ENCODE data around the gene PLCB3.

The PLCB3 gene

DNA sequence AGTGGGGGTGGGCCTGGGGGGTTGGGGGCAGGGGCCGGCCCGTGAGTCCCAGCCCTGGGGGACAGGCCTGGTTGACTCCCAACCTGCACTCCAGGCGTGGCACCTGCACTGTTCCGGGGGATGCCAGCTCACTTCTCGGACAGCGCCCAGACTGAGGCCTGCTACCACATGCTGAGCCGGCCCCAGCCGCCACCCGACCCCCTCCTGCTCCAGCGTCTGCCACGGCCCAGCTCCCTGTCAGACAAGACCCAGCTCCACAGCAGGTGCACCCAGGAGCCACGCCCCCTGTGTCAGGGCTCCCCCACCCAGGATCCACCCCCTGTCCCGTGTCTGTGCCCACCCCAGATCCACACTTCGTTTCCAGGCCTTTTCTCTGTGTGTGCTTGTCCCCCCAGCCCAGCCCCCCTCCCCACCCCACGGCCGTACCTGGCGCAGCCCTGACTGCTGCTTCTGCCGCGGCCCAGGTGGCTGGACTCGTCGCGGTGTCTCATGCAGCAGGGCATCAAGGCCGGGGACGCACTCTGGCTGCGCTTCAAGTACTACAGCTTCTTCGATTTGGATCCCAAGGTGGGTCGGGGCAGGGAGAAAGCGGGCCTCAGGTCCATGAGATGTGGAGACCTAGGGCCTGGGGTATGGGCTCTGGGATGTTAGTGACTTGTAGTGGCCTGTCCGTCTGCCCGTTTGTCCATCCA, 40.0 kb upstream of the PLCB3 start:
- no peak overlapping the region for H3K4me3 ChIP-seq (ENCODE audit: low read length)
- no peak for DNase-seq (ENCODE audit: low read depth)
- TF ChIP-seq, protein P1, sequence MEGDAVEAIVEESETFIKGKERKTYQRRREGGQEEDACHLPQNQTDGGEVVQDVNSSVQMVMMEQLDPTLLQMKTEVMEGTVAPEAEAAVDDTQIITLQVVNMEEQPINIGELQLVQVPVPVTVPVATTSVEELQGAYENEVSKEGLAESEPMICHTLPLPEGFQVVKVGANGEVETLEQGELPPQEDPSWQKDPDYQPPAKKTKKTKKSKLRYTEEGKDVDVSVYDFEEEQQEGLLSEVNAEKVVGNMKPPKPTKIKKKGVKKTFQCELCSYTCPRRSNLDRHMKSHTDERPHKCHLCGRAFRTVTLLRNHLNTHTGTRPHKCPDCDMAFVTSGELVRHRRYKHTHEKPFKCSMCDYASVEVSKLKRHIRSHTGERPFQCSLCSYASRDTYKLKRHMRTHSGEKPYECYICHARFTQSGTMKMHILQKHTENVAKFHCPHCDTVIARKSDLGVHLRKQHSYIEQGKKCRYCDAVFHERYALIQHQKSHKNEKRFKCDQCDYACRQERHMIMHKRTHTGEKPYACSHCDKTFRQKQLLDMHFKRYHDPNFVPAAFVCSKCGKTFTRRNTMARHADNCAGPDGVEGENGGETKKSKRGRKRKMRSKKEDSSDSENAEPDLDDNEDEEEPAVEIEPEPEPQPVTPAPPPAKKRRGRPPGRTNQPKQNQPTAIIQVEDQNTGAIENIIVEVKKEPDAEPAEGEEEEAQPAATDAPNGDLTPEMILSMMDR (conservative IDR thresholded peaks at IDR 0.05; ENCODE audit: low read length) = no peak

DNA sequence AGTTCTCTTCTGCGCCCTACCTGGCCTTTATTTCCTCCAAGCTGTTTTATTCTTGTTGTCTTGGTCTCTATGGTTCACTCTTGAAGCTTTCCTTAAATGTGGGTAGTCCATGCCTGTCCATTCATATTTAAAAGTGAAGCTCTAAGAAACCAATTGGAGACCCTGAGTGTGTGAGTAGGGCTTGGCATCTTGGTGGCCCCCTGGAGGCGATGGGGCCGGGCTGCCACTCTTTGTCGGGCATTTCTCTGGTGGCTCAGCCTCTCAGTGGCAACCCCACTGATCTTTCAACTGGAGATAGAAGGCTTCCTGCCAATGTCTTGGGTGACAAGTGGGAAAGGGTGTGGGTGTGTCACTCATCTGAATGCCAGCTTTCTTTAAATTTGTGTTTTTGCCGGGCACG, 34.5 kb upstream of the PLCB3 start:
- TF ChIP-seq, protein P1 (conservative IDR thresholded peaks at IDR 0.05; ENCODE audit: low read length) = no peak
- H3K4me3 ChIP-seq (ENCODE audit: low read length) = no peak overlapping the region
- DNase-seq (ENCODE audit: low read depth) = no peak

DNA sequence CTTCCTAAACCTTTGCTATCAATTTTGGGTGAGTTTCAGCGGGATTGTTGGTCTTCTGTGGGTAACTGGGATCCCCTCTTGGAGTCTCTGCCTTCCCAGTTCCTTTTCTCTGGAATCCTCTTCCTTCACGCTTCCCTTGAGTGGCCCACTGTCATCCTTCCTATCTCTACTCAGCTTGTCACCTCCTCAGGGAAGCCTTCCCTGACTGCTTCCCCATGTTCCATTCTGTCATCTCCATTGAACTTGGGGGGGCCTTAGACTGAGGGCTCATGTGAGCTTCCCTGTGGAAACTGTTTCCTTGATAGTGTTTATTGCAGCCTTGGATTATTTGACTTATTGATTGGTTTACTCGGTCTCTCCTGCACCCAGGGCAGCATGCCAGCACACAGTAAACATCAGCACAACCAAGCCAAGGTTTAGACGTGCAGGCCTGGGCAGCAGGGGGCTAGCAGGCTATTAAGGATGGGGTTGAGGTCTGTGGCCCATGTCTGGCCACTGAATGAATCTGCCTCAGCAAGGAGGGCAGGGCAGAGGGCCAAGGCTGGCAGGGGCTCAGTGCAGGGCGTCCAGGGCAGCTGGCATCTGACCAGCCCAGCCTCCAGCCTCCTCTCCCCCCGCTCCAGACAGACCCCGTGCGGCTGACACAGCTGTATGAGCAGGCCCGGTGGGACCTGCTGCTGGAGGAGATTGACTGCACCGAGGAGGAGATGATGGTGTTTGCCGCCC, 32.5 kb upstream of the PLCB3 start:
- TF ChIP-seq, protein P1 (conservative IDR thresholded peaks at IDR 0.05; ENCODE audit: low read length) = no peak
- DNase-seq (ENCODE audit: low read depth) = no peak

DNA sequence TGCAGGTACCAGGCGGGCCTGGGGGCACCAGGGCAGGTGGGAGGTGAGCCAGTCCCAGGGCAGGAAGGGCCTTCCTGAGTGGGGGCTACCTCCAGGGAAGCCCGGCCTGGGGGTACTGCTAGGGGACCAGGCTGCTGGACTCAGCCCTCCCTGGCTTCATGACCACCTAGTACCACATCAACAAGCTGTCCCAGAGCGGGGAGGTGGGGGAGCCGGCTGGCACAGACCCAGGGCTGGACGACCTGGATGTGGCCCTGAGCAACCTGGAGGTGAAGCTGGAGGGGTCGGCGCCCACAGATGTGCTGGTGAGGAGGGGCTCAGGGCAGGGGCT, 32.0 kb upstream of the PLCB3 start:
- DNase-seq (ENCODE audit: low read depth) = no peak
- H3K4me3 ChIP-seq (ENCODE audit: low read length) = no peak overlapping the region
- TF ChIP-seq, protein P1 (conservative IDR thresholded peaks at IDR 0.05; ENCODE audit: low read length) = no peak

More for the DNA sequence above, 32.5 kb upstream of the PLCB3 start:
- no peak overlapping the region for H3K4me3 ChIP-seq (ENCODE audit: low read length)

DNA sequence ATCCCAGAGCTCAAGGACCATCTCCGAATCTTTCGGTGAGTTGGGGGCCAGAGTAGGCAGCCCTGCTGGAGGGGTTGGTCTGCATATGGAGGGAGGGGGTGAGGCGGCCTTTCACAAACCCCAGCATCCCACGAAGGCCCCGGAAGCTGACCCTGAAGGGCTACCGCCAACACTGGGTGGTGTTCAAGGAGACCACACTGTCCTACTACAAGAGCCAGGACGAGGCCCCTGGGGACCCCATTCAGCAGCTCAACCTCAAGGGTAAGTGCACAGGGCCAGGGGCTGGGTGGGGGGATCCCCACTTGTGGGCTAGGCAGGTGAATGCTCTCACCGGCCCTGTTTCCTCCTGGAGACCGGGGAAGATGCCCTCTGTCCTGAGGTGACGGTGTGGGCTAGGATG, 31.6 kb upstream of the PLCB3 start:
- no peak overlapping the region for H3K4me3 ChIP-seq (ENCODE audit: low read length)
- TF ChIP-seq, protein P1 (conservative IDR thresholded peaks at IDR 0.05; ENCODE audit: low read length) = no peak
- DNase-seq (ENCODE audit: low read depth) = no peak

DNA sequence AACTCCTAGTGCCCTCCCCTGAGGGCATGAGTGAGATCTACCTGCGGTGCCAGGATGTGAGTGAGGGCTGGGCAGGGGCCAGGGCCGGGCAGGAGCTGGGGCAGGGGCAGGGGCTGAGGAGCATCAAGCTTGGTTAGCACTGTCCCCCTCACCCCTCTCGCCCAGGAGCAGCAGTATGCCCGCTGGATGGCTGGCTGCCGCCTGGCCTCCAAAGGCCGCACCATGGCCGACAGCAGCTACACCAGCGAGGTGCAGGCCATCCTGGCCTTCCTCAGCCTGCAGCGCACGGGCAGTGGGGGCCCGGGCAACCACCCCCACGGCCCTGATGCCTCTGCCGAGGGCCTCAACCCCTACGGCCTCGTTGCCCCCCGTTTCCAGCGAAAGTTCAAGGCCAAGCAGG, 31.1 kb upstream of the PLCB3 start:
- DNase-seq (ENCODE audit: low read depth) = no peak
- TF ChIP-seq, protein P1 (conservative IDR thresholded peaks at IDR 0.05; ENCODE audit: low read length) = no peak
- H3K4me3 ChIP-seq (ENCODE audit: low read length) = no peak overlapping the region

DNA sequence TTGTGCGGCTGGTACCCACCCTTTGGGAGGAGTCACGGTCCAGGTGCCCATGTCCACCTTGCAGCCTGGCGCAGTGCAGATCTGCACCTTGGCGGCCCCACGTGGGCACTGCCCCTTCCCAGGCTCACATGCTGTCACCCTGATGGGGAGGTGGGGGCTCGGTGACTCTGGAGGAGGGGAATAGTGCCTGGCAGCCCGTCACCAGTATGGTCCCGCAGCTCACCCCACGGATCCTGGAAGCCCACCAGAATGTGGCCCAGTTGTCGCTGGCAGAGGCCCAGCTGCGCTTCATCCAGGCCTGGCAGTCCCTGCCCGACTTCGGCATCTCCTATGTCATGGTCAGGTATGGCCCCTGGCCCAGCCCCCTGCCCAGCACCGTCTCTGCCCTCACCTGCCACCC, 30.5 kb upstream of the PLCB3 start:
- H3K4me3 ChIP-seq (ENCODE audit: low read length) = no peak overlapping the region
- TF ChIP-seq, protein P1 (conservative IDR thresholded peaks at IDR 0.05; ENCODE audit: low read length) = no peak
- no peak for DNase-seq (ENCODE audit: low read depth)
